ENCODE measurements around the gene PXK.
"Not testable (repeated sequence)": the region's sequence is repeated elsewhere in the genome, so short reads cannot be mapped to it uniquely, and the experiment has no call there.

PXK gene

DNA sequence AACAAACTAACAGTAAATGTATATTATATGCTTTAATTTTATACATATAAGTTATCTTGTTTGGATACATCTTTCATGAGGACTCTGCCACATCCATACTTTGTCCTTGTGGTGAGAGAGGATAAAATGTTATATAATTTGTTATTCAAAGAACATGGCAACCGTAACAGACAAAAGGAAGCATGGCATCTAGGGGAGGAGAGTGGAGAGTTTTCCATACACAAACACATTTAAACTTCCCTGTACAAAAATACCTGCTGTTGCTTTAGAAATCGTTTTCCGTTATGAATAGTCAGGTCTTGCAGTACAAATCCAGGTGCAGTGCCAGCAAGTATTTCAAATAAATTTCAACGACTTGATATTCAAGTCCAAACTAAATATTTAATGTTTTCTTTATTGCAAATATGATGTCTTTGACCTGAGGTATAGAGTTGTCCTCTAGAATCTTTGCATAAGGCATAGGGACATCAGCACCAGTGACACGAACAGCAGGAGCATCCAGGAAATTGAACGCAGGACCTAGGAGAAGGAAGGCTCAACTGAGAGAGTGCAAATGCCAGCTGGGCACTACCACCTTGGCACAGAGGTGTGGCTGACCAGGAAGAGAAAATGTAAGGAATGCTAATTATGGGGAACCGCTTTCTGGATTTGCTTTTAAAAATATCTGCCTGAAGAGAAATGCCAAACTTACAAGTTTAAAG lies 95.1 kb downstream of the PXK start:
- H3K4me1 ChIP-seq (ENCODE audit: control insufficient read depth in 2 of 2, insufficient read depth in 2 of 2, low read length in 2 of 2), result peaks cover 0 to 3% of the 10 kb centered on the region in 2 donors
- no peaks in the 10 kb centered on the region for H3K27me3 ChIP-seq (ENCODE audit: control insufficient read depth in 2 of 2, insufficient read depth in 2 of 2, low read length in 2 of 2)
- no peak overlapping the region for H3K9ac ChIP-seq (ENCODE audit: low read depth in 1 of 2, low read length in 2 of 2)
- no peaks in the 10 kb centered on the region for H3K9me3 ChIP-seq (ENCODE audit: control insufficient read depth in 2 of 2, low read length in 2 of 2)
- H3K4me3 ChIP-seq (ENCODE audit: low read length in 2 of 2), result no peak overlapping the region
- H3K27ac ChIP-seq (ENCODE audit: low read depth in 2 of 2, low read length in 2 of 2), result no peak overlapping the region
- peaks cover 67 to 76% of the 10 kb centered on the region in 2 donors for H3K36me3 ChIP-seq (ENCODE audit: control insufficient read depth in 2 of 2, insufficient read depth in 2 of 2, low read length in 2 of 2)

DNA sequence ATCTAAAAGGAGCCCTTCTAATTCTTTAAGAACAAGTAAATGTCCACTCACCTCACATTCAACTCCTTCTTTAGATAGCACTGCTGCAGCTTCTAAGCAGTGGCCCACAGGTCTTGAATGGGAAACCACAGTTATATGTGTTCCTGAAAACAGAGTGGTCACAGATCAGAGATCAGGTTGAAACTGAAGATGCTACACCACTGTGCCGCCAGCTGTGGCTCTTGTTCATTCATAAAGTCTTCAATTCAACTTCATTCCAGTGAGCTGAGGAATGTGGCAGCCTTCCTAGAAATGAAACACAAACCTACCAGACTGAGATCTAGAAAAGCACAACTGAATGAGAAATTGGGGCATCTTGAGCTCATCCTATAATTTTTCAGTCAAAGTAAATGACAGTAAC lies 97.0 kb downstream of the PXK start:
- Histone ChIP-seq H3K9ac (ENCODE audit: low read depth in 1 of 2, low read length in 2 of 2) (no peak overlapping the region), H3K4me1 (ENCODE audit: control insufficient read depth in 2 of 2, insufficient read depth in 2 of 2, low read length in 2 of 2) (peaks cover 0 to 10% of the 10 kb centered on the region in 2 donors), H3K36me3 (ENCODE audit: control insufficient read depth in 2 of 2, insufficient read depth in 2 of 2, low read length in 2 of 2) (peaks cover 55 to 60% of the 10 kb centered on the region in 2 donors), H3K9me3 (ENCODE audit: control insufficient read depth in 2 of 2, low read length in 2 of 2) (no peaks in the 10 kb centered on the region), H3K4me3 (ENCODE audit: low read length in 2 of 2) (no peak overlapping the region), H3K27ac (ENCODE audit: low read depth in 2 of 2, low read length in 2 of 2) (no peak overlapping the region), H3K27me3 (ENCODE audit: control insufficient read depth in 2 of 2, insufficient read depth in 2 of 2, low read length in 2 of 2) (no peaks in the 10 kb centered on the region)

DNA sequence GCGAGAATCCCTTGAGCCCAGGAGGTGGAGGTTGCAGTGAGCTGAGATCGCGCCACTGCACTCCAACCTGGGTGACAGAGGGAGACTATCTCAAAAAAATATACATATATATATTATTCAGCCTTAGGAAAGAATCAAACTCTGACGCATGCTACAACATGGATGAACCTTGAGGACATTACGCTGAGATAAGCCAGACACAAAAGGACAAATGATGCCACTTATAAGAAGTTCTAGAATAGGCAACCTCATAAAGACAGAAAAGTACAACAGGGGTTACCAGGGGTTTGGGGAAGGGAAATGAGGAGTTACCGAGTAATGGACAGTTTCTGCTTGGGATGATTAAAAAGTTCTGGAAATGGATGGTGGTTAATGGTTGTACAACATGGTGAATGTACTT lies 100.2 kb downstream of the PXK start:
- H3K4me3 ChIP-seq (ENCODE audit: low read length in 2 of 2), result peak overlapping the region; percentile 73 to 86

DNA sequence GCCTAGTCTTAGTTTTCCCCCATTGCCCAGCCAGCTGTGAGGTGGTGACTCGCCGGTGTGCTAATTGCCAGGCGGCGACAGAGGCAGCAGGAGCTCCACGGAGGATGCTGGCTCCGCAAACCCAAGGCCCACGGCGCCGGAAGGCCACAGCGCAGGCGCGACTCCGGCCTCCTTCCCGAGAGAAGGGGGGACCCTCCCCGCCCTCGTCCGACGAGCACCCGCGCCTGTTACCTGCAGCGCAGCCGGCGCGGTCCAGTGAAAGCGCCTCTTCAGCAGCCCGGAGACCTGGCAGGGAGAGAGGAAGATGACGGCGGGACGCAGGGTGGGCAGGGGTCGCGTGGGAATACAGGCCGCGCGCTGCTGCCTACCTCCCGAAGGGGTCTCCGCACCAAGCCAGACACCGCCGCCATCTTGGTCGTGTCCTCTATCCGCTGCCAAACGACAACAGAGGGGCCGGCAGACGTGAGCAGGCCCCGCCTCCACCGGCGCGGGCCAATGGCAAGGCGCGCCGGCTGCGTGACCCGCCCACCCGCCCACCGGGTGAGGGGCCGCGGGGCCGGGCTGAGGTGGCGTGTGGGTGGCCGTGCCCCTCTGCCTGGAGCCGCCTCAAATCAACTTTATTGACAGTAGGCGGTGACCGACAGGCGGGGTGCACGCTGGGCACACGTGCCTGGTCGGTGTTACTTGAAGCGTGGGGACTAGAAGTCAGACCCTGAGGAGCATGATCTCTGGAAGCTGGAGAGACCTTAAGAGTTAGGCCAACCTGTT lies 100.9 kb downstream of the PXK start, which contains the start of gene PDHB:
Gene PDHB (minus strand): TSS at position 433 of the 768 bp plus-strand sequence. CDS start 23 bp downstream, at position 410.
- peak within 1 kb of the TSS; percentile 80 to 93 for H3K27ac ChIP-seq (ENCODE audit: low read depth in 2 of 2, low read length in 2 of 2)
- peak within 1 kb of the TSS; percentile 53 to 78 for H3K9ac ChIP-seq (ENCODE audit: low read depth in 1 of 2, low read length in 2 of 2)
- peak within 1 kb of the TSS; percentile 76 to 86 for H3K4me3 ChIP-seq (ENCODE audit: low read length in 2 of 2)
- no peaks in the 10 kb centered on the region for H3K27me3 ChIP-seq (ENCODE audit: control insufficient read depth in 2 of 2, insufficient read depth in 2 of 2, low read length in 2 of 2)
- peaks cover 29 to 31% of the 10 kb centered on the region in 2 donors for H3K36me3 ChIP-seq (ENCODE audit: control insufficient read depth in 2 of 2, insufficient read depth in 2 of 2, low read length in 2 of 2)
- H3K9me3 ChIP-seq (ENCODE audit: control insufficient read depth in 2 of 2, low read length in 2 of 2), result no peaks in the 10 kb centered on the region
- H3K4me1 ChIP-seq (ENCODE audit: control insufficient read depth in 2 of 2, insufficient read depth in 2 of 2, low read length in 2 of 2), result peaks cover 0 to 10% of the 10 kb centered on the region in 2 donors

More for the DNA sequence above, 100.2 kb downstream of the PXK start:
- no peaks in the 10 kb centered on the region for H3K9me3 ChIP-seq (ENCODE audit: control insufficient read depth in 2 of 2, low read length in 2 of 2)
- peaks cover 0 to 10% of the 10 kb centered on the region in 2 donors for H3K4me1 ChIP-seq (ENCODE audit: control insufficient read depth in 2 of 2, insufficient read depth in 2 of 2, low read length in 2 of 2)
- peak overlapping the region; percentile 53 to 78 for H3K9ac ChIP-seq (ENCODE audit: low read depth in 1 of 2, low read length in 2 of 2)
- H3K36me3 ChIP-seq (ENCODE audit: control insufficient read depth in 2 of 2, insufficient read depth in 2 of 2, low read length in 2 of 2), result peaks cover 35 to 38% of the 10 kb centered on the region in 2 donors
- H3K27ac ChIP-seq (ENCODE audit: low read depth in 2 of 2, low read length in 2 of 2), result peak overlapping the region; percentile 80 to 93
- no peaks in the 10 kb centered on the region for H3K27me3 ChIP-seq (ENCODE audit: control insufficient read depth in 2 of 2, insufficient read depth in 2 of 2, low read length in 2 of 2)

DNA sequence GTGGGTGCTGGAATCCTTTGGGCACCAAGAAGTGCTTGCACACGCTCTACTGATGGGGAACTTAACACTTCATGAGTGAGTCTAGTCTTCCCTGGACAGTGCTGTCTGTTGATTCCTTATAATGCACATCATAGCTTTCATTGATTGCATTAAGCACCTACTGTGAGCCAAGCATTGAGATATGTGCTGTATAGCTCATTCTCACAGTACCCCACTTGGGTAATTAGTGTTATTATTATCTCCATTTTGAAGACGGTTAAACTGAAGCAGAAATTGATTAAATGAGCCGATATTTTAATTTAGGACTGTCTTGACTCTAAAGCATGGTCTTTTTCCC lies 101.4 kb downstream of the PXK start:
- Histone ChIP-seq H3K9ac (ENCODE audit: low read depth in 1 of 2, low read length in 2 of 2) (peak overlapping the region in 1 of 2 donors; percentile 1), H3K36me3 (ENCODE audit: control insufficient read depth in 2 of 2, insufficient read depth in 2 of 2, low read length in 2 of 2) (peaks cover 26% of the 10 kb centered on the region in 2 donors), H3K27ac (ENCODE audit: low read depth in 2 of 2, low read length in 2 of 2) (peak overlapping the region; percentile 28 to 56), H3K4me1 (ENCODE audit: control insufficient read depth in 2 of 2, insufficient read depth in 2 of 2, low read length in 2 of 2) (peaks cover 0 to 10% of the 10 kb centered on the region in 2 donors), H3K9me3 (ENCODE audit: control insufficient read depth in 2 of 2, low read length in 2 of 2) (no peaks in the 10 kb centered on the region), H3K27me3 (ENCODE audit: control insufficient read depth in 2 of 2, insufficient read depth in 2 of 2, low read length in 2 of 2) (no peaks in the 10 kb centered on the region), H3K4me3 (ENCODE audit: low read length in 2 of 2) (peak overlapping the region; percentile 7 to 76)

DNA sequence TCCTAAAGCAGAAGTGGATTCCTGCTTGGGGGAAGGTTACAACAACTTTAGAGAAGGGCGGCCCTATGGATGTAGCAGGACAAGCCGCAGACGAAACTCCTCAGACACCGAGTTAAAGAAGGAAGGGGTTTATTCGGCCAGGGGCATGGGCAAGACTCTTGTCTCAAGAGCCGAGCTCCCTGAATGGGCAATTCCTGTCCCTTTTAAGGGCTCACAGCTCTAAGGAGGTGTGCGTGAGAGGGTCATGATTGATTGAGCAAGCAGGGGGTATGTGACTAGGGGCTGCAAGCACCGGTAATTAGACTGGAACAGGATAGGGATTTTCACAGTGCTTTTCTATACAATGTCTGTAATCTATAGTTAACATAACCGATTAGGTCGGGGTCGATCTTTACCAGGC lies 101.8 kb downstream of the PXK start:
- H3K9ac ChIP-seq (ENCODE audit: low read depth in 1 of 2, low read length in 2 of 2), result no peak overlapping the region
- H3K27ac ChIP-seq (ENCODE audit: low read depth in 2 of 2, low read length in 2 of 2), result peak overlapping the region in 1 of 2 donors; percentile 56
- H3K27me3 ChIP-seq (ENCODE audit: control insufficient read depth in 2 of 2, insufficient read depth in 2 of 2, low read length in 2 of 2), result no peaks in the 10 kb centered on the region
- H3K4me3 ChIP-seq (ENCODE audit: low read length in 2 of 2), result peak overlapping the region in 1 of 2 donors; percentile 76
- H3K4me1 ChIP-seq (ENCODE audit: control insufficient read depth in 2 of 2, insufficient read depth in 2 of 2, low read length in 2 of 2), result peaks cover 0 to 10% of the 10 kb centered on the region in 2 donors
- H3K36me3 ChIP-seq (ENCODE audit: control insufficient read depth in 2 of 2, insufficient read depth in 2 of 2, low read length in 2 of 2), result peaks cover 22% of the 10 kb centered on the region in 2 donors
- H3K9me3 ChIP-seq (ENCODE audit: control insufficient read depth in 2 of 2, low read length in 2 of 2), result no peaks in the 10 kb centered on the region

DNA sequence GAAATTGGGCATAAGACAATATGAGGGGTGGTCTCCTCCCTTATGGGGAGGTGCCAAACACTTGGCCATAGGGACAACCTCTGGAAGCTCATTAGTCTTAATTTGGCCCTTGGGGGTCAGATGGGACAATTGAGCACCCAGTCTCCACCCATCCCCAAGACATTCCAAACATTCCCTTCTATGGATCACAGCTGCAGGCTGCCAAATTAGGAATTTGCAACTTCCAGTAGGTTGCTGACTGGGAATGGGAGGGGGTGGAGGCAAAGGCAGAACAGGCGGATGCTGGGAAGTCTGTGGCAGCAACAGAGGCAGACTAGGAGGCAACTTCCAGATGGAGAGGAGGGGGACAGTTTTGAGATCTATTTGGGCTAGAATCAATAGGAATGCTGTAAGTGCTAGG lies 102.3 kb downstream of the PXK start:
- Histone ChIP-seq H3K4me1 (ENCODE audit: control insufficient read depth in 2 of 2, insufficient read depth in 2 of 2, low read length in 2 of 2) (peaks cover 0 to 10% of the 10 kb centered on the region in 2 donors), H3K27ac (ENCODE audit: low read depth in 2 of 2, low read length in 2 of 2) (peak overlapping the region in 1 of 2 donors; percentile 20), H3K9ac (ENCODE audit: low read depth in 1 of 2, low read length in 2 of 2) (no peak overlapping the region), H3K9me3 (ENCODE audit: control insufficient read depth in 2 of 2, low read length in 2 of 2) (no peaks in the 10 kb centered on the region), H3K27me3 (ENCODE audit: control insufficient read depth in 2 of 2, insufficient read depth in 2 of 2, low read length in 2 of 2) (no peaks in the 10 kb centered on the region), H3K36me3 (ENCODE audit: control insufficient read depth in 2 of 2, insufficient read depth in 2 of 2, low read length in 2 of 2) (peaks cover 17 to 18% of the 10 kb centered on the region in 2 donors), H3K4me3 (ENCODE audit: low read length in 2 of 2) (no peak overlapping the region)

DNA sequence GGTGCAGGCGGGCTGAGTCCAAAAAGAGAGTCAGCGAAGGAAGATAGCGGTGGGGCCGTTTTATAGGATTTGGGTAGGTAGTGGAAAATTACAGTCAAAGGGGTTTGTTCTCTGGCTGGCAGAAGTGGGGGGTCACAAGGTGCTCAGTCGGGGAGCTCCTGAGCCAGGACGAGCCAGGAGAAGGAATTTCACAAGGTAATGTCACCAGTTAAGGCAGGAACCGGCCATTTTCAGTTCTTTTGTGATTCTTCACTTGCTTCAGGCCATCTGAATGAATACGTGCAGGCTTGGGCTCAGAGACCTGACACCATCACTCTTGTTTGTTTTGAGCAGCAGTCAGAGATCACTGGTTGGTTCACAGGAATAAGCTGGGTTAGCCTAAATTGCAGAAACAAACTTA lies 104.6 kb downstream of the PXK start:
- not testable (repeated sequence) for H3K9ac ChIP-seq (ENCODE audit: low read depth in 1 of 2, low read length in 2 of 2); H3K9me3 ChIP-seq (ENCODE audit: control insufficient read depth in 2 of 2, low read length in 2 of 2); H3K27me3 ChIP-seq (ENCODE audit: control insufficient read depth in 2 of 2, insufficient read depth in 2 of 2, low read length in 2 of 2); H3K36me3 ChIP-seq (ENCODE audit: control insufficient read depth in 2 of 2, insufficient read depth in 2 of 2, low read length in 2 of 2); H3K27ac ChIP-seq (ENCODE audit: low read depth in 2 of 2, low read length in 2 of 2); H3K4me3 ChIP-seq (ENCODE audit: low read length in 2 of 2)
- peaks cover 0 to 10% of the 10 kb centered on the region in 2 donors for H3K4me1 ChIP-seq (ENCODE audit: control insufficient read depth in 2 of 2, insufficient read depth in 2 of 2, low read length in 2 of 2)

DNA sequence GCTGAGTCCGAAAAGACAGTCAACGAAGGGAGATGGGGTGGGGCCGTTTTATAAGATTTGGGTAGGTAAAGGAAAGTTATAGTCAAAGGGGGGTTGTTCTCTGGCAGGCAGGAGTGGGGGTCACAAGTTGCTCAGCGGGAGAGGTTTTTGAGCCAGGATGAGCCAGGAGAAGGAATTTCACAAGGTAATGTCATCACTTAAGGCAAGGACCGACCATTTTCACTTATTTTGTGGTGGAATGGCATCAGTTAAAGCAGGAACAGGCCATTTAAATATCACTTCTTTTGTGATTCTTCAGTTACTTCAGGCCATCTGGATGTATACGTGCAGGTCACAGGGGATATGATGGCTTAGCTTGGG lies 108.3 kb downstream of the PXK start:
- H3K4me1 ChIP-seq (ENCODE audit: control insufficient read depth in 2 of 2, insufficient read depth in 2 of 2, low read length in 2 of 2); H3K4me3 ChIP-seq (ENCODE audit: low read length in 2 of 2); H3K9me3 ChIP-seq (ENCODE audit: control insufficient read depth in 2 of 2, low read length in 2 of 2); H3K36me3 ChIP-seq (ENCODE audit: control insufficient read depth in 2 of 2, insufficient read depth in 2 of 2, low read length in 2 of 2); H3K27ac ChIP-seq (ENCODE audit: low read depth in 2 of 2, low read length in 2 of 2); H3K9ac ChIP-seq (ENCODE audit: low read depth in 1 of 2, low read length in 2 of 2); H3K27me3 ChIP-seq (ENCODE audit: control insufficient read depth in 2 of 2, insufficient read depth in 2 of 2, low read length in 2 of 2): not testable (repeated sequence)

Measured in mucosa of rectum (tissue), 2 donors.